ENCODE data around the gene MLLT10.

The MLLT10 gene

DNA sequence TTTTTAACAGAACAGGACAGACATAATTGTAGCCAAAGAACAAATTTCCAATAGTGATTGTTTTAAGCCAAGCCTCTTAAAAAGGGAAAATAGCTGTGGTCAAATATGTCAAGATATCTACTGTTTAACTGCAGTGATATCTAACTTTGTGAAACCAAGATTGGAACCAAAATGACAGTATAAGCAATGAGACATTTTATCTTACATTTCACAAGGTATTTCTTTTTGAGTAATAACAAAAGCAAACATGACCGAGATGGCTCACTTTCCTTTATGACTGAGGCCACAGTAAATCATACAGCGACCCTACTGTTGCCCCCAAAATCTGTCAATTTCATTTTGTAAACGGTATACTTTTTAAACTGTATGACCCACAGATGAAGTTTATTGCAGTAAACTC is 215.8 kb downstream of the MLLT10 start:
- DNase-seq: no peak

DNA sequence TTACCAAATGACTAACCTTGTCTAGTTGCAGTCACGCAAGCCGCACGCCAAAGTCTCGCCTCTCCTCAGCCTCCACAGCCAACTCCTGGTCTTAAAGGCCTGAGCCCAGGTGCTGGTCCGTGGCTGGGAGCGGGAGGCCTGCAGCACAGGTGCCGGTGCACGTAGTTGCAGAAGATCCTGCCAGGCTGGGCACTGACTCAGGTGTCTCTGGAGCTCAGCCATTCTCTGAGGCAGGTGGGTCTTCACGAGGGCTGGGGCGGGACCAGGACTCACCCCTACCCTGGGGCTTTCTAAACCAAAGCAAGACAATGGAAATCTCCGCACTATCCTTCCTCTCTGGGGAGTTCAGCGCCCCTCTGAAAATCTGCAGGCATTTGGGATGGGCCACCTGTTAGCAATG is 216.4 kb downstream of the MLLT10 start:
- DNase-seq: no peak

DNA sequence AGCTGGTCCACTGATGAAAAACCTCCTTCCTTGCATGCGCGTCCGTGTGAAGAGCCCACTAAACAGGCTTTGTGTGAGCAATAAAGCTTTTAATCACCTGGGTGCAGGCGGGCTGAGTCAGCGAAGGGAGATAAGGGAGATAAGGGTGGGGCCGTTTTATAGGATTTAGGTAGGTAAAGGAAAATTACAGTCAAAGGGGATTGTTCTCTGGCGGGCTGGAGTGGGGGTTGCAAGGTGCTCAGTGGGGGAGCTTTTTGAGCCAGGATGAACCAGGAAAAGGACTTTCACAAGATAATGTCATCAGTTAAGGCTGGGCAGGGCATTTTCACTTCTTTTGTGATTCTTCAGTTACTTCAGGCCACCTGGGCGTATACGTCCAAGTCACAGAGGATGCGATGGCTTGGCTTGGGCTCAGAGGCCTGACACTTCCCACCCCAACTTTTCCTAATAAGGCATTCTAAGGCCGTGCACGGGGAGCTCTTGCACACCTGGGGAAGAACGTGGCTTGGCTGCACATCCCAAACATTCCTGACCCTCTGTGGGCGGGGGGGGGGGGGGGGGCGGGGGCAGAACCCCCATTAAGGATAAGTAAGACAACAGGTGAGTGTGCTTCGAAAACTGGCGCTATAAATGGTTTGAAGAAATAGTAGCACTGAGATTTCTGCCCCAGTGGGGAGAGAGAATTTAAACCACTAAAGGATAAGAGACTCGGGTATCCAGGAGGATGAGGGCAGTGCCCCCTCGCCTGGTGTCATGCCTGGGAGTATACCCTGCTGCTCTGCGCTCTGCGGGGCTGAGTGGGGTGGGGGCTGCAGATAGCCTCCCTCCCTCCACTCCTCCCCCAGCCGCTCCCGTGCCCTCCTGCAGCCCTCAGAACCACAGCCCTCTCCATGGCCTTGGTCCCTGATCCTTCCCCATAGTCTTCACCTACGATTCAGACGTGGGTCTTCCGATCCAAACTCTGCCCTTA is 217.6 kb downstream of the MLLT10 start:
- no peak for DNase-seq

- DNase-seq: no peak
These were observed 219.7 kb downstream of the MLLT10 start for GRCh38 chr10:21753497-21754270.

DNA sequence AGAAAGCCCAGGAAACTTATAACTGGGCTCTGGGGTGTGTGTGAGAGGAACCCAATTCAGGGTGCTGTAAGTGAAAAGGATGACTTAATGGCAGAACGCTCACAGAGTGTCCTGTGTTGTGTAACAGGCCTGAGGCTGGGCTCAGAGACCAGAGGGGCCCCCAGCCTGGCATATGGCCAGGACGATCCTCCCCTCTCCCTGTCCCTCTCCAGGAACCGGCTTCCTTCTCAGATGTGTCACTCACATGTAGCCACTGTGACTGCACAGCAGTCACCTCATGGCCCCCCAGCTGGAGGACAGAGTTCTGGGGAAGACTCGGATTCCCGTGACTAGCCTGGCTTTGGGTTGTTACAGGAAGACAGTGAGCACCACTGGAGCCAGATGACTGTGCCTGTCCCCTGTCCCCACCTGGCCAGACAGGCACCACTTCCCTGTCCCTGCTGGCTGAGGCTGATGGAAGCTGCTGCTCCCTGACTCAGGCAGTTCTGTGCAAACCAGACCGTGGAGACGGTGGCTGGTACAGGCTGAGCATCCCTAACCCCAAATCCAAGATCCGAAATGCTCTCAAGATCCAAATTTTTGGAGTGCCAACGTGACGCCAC is 220.5 kb downstream of the MLLT10 start:
- DNase-seq: no peak

DNA sequence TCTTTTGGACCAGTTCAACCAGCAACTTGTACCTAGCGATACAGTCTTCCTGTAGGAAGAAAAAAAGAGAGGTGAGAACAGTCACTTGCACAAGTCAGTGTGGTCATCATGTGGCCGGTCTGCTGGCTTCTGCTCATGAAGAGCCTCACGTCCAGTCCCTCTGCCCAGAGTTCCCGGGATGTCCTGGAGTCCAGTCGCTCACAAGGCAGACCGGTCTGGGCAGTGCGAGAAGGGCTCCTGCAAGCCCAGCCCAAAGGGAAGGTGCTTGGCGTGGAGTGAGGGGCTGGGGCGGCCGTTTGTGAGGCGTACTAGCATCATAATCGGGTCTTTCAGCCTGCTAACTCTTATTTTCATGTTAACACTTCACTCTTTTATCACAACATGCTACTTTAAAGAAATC is 222.7 kb downstream of the MLLT10 start:
- no peak for DNase-seq

DNA sequence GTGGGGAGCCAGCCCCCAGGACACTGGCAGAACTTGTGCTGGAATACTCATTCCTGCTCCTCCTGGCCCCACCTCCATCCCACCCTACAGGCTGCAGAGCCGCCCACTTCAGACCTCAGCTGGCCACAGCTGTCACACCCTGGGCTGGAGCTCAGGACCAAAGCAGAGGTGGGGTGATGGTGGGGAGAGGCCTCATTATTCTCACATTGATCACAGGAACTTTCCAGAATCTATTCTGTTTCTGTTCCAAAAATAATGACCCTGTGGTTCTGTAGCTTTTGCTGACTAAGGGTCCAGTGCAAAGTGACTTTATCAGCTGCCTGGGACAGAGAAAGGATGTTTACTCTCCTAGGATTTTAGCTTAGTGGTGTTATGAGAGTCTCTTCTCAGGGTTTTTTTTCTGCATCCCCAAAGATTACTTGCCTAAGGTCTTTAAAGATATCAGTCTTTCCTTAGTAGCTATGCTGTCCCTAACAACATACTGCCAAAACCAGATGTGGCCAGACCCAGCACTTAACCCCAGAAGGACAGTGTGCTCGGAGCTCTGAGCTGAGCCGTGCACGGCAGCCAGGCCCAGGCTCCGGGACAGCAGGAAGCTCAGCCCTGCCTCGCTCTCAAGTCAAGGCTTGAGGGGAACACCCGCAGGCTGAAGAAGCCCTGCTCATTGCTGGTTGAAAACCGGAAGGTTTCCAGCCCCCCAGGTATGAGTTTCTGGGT is 223.3 kb downstream of the MLLT10 start:
- no peak for DNase-seq

DNA sequence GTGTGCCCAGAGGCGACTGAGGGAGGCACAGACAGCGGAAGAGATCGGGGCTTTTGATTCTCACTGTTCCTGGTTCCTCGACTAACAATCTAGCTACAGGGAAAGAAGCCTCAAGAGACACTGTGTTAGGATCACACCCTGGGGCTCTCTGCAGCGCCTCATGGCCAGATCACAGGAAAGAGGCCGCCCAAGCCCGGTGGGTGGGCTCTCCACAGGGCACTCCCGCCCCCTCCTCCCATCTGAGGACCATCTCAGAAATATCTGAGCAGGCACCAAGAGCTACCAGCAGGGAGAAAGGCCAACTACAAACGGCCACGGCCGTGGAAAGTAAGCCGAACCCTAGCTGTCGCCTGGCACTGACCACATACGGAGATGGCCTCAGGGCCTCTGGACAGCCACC is 224.2 kb downstream of the MLLT10 start:
- no peak for DNase-seq

GRCh38 chr10:21758696-21759095 is 224.7 kb downstream of the MLLT10 start:
- no peak for DNase-seq

DNA sequence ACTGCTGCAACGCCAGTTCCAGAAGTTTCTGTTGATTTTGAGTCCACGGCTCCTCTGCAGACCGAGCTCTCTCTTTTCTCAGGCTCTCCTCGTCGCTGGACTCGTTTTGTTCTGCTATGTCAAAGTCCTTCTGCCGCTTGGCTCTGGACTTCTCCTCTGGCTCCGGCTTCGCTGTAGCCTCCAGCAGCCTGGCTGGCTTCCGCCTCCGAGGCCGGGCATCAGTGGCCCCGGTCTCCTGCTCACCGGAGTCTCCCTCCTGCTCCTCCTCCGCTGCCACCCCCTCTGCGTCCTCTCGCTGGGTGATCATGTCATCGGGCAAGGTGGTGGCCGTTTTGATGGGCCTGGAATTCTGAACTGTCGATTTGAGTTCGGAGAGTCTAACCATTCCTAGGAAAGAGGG is 225.2 kb downstream of the MLLT10 start:
- no peak for DNase-seq

GRCh38 chr10:21760332-21760731 is 226.3 kb downstream of the MLLT10 start:
- no peak for DNase-seq

- no peak for DNase-seq
These were observed 230.6 kb downstream of the MLLT10 start for GRCh38 chr10:21764466-21765189.

- DNase-seq: no peak
These were observed 235.0 kb downstream of the MLLT10 start for GRCh38 chr10:21769041-21769440.

DNA sequence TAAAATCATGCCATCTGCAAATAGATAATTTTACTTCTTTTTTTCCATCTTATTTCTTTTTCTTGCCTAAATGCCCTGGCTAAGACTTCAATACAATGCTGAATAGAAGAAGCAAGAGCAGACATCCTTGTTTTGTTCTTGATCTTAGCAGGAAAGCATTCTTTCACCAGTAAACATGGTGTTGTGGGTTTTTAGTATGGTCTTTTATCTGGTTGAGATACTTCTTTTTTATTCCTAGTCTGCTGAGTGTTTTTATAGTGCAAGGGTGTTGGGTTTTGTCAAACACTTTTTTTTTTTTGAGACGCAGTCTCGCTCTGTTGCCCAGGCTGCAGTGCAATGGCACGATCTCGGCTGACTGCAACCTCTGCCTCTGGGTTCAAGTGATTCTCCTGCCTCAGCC is 237.2 kb downstream of the MLLT10 start:
- no peak for DNase-seq

DNA sequence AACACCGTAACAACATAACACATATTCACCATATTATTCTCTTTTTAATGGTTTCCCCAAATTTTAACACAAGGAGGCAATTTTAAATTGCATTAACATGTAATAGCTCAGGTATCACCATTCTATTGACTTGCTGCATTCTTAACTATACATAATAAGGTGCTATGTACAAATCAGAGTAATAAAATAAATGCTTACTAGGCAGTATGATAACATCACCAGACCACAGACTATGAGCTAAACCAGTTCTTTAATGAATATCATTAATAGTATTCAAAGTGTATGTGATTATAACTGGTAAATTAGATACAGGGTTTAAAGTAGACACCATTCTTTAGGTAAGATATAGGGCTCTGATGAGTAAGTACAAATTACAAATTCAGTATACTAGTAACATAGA is 242.9 kb downstream of the MLLT10 start:
- DNase-seq: no peak

- DNase-seq: no peak
These were observed 257.2 kb downstream of the MLLT10 start for GRCh38 chr10:21791276-21791675.
